DMS153 treated with DMSO at 0.1 percent for 48 hours (cell line): ENCODE data around the gene ATG16L2.
A peak's percentile ranks its signal among the peaks of the same experiment; 100 is the strongest.
"Not testable (repeated sequence)": the region's sequence is repeated elsewhere in the genome, so short reads cannot be mapped to it uniquely, and the experiment has no call there.

Experiments
- DNase-seq: peaks from one replicate; lab custom pipeline; 2025; ENCODE audit not compliant: unreplicated experiment; lab: John Stamatoyannopoulos, UW

The ATG16L2 gene

DNA sequence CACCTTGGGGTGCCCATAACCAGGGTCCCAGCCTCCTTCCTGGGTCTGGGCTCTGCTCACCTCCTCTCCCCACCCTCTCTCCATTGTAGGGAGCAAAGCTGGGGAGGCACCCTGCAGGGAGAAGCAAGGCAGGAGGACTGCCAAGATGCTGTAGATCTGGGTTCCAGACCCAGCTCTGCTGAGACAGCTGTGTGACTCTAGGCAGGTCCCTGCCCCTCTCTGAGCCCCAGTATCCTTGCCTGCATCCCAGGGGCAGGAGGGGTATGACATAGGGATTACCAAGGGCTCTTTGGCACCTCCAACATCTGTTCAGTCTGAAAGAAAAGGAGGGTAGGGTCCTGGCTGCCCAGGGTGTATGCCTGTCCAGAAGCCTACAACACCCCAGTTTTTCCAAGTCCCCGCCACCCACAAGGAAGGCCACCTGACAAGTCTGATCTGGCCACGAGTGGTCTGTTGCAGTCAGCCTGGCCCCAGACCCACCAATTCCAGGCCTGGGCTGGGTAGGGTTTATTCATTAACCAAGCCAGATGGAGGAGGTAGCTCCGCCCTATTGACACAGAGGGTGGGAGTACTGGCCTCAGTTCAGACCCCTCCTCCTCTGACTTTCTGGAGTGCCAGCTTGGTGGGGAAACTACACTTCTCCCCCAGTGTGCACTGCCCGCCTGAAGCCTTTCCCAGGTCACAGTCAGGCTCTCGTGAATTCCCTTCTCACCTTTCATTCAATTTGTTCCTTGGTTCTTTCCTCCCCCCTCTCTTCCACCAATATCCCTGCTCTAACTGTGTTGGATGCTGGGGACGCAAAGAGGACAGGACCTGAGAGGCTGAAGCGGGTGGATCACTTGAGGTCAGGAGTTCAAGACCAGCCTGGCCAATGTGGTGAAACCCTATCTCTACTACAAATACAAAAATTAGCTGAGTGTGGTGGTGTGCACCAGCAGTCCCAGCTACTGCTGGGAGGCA lies 35.4 kb upstream of the ATG16L2 start:
- no peak for DNase-seq

DNA sequence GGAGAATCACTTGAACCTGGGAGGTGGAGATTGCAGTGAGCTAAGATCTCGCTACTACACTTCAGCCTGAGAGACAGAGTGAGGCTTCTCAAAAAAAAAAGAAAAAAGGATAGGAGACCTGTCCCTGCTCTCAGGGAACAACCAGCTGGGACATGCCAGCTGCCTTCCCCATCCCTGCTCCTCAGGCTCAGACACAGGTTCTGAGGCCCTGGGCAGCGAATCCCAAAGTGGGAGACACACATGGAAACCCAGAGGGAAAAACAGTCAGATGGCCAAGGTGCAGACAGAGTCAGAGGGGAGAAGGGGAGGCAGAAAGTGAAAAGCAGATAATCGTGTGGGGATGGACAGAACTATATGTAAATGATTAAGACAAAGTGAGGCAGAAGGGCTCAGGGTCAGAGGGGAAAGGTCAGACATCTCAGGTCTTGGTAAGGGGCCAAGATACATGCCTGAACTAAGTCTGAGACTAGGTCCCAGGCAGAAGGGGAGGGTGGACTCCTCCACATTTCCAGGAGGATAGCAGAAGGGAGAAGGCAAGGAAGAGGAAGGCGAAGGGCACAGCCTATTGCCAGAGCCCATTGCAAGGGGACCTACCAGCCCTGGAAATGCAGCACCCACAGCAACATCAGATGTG lies 34.6 kb upstream of the ATG16L2 start:
- no peak for DNase-seq

DNA sequence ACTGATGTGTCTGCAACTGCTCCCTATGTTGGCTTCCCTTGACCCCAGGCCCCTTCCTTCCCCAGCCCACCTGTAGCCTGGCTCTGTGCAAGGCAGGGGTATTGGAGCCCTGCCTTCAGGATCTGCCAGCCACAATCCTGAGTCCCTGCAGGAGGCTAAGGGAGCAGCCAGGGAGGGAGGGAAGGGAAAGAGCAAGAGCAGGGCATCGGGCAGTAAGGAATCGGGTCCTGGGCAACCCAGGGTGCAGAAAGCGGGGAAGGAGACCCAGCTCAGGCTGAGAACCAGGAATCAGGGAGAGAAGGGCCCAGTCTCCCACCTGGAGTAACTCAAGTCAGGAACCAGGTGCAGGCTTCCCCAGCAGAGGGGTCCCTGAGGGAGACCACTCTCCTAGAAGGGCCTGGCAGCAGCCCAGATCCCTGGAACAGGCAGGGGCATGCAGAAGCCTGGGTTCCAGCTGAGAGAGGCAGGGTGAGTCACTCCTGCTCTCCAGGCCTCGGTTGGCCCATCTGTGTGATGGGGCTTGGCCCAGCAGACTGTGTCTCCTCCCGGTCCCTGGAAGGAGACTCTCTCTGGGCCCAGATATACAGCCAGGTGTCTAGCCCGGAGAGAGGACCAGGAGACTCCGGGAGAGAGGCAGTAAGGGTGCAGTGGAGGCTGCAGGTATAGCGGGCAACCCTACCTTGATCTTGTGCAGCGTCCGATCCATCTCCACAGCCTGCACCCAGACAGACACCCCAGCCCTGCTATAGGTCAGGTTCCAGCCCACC lies 33.7 kb upstream of the ATG16L2 start:
- no peak for DNase-seq

DNA sequence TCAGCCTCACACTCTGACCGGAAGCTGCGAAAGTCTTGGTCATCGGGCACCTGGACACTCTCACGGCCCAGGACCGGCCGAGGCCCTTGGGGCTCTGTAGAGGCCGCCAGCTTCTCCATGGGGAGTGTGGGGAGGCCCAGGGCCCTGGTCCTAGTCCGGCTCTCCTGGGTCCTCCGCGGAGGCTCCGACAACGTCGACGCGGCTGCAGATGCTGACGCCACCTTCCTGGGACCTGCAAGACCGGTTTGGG lies 33.2 kb upstream of the ATG16L2 start:
- peak; percentile 21 for DNase-seq

DNA sequence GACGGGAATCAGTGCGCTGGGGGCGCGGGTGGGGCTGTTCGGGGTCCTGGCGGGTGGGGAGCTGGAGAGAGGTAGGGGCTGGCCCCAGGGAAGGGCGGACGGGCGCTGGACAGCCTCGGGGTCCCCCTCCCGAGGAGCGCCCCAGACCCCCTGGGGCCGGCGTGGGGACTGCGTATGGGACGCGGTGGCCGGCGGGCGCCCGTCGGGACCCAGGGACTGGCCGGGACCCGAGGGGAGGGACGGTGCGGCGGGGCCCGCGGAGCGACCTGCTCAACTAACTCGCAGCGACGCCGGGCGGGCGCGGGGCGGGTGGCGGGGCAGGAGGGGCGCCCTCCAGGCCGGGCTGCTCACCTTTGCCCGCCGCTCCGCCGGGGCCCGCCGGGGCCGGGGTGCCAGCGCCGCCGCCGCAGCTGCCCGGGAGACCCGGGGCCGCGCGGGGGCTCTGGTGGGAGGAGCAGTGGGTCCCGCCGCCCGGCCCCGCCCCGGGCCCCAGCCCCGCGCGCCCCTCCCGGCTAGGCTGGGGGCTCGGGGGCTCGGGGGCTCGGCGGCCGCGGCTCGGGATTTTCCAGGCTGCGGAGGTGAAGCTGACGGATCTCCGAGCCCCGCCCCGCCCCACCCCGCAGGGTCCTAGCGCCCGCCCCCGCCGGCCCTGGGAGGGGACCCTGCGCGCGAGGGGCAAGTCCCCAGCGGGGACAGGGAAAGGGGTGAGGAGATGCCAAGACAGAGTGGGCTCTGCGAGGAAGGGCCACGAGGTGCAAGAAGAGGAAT lies 32.7 kb upstream of the ATG16L2 start:
- no peak for DNase-seq

DNA sequence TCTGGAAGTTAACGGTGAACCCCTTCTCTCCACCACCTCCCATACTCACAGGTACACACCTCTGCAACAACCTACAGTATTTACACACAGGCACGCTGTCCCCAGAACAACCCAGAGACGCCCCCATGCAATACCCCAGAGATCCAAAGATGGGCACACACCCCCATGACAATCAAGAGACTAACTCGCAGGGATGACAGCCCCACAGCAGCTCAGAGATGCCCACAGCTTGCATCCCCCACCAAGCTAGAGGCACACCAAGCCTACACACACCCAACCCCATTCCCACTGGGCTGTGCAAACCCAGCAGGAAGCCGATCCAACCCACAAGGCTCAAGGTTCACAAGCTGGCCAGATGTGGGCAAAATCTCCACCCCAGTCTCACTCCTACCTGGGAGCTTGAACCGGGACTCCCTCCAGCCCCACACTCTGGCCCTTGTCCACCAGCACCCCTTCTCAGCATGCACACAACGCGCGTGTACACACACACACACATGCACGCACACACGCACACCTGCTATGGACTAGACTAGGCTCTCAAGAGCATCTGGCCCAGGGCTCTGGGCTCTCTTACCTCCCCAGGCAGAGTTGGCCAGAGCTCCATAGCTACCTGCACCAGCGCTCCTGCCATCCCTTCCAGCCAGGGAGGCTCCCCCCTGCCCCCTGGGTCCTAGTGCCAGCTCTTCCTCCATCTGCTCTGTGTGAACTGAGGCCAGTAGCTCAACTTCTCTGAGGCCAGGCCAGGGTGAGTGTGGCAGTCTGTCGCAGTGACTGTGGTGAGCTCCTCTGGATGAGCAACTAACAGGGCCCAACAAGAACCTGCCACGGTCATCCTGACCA lies 31.9 kb upstream of the ATG16L2 start:
- peak; percentile 14 for DNase-seq

DNA sequence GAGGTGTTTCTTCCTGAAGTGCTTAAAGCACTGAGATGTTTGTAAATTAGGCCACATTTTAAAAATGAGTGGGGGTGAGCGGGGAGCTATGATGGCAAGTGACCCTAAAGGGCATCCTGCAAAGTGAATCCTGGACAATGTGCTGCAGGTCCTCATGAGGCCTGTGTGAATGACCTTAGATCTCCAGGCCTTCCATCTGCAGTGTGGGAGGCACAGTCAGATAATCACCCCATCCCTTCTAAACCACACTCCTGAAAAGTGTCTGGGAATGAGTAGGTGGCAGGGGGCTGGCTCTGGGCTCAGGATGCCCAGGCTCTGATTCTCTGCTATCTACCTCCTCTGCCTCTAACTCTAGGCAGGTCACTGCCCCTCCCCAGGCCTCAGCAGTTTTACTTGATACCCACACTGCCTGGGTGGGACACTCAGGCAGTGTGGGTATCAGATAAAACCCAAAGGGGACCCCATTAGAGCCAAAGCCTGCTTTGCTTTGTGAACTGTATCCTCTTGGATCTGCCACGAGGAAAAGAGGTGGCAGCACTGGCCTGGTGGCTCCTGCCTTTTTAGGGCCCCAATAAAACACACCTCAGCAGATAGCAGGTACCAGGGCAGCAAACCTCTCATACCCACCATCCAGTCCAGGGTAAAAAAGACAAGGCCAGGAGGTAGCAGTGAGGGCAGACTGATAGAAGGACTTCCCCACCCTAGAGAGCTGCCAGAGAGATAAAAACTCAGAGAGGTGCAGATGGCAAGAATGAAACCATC lies 30.9 kb upstream of the ATG16L2 start:
- DNase-seq: no peak

DNA sequence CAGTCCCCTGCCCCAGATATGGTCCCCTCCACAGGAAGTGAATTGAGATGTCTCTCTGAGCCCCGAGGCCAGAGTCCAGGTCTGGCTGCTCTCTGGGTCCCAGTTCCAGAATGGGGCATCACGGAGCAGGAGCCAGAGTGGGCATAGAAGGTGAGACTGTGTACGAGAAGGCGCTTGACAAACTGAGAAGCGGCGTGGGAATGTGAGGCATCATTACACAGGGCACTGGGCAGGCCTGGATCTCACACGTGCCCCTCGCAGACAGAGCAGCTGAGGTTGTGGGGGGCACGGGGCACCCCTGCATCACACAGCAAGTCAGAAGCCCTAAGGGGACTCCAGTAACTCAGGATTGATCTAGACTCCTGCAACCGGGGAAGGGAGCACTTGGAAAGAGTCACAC lies 29.5 kb upstream of the ATG16L2 start:
- no peak for DNase-seq

DNA sequence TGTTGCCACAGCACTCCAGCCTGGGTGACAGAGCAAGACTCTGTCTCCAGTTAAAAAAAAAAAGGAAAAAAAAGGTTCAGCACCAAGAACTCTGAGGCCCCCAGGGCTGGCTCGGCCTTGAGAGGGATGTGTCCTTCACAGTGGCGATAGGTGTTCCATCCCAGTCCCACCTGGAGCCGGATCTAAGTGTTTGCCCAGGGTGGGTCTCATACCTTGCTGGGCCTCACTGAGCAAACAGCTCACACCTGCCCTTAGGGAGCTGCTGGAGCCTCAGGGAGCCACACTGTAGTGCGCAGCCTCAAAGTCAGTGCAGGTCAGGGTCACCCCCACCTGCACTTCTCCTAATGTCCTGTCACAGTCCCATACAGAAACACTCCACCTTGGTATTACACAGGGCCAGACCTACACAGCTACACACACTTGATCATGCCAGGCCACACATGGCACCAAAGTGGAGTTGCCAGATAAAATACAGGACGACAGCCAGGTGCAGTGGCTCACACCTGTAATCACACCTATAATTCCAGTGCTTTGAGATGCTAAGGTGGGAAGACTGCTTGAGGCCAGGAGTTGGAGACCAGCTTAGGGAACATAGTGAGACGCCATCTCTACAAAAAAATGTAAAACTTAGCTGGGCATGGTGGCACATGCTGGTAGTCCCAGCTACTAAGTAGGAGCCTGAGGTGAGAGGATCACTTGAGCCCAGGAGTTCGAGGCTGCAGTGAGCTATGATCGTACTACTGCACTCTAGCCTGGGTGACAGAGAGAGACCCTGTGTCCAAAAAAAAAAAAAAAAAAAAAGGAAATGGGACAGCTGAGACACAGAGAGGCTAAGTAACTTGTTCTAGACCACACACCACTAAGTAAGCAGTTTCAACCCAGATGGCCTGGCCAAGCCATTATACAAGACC lies 27.7 kb upstream of the ATG16L2 start:
- DNase-seq: peak; percentile 86

DNA sequence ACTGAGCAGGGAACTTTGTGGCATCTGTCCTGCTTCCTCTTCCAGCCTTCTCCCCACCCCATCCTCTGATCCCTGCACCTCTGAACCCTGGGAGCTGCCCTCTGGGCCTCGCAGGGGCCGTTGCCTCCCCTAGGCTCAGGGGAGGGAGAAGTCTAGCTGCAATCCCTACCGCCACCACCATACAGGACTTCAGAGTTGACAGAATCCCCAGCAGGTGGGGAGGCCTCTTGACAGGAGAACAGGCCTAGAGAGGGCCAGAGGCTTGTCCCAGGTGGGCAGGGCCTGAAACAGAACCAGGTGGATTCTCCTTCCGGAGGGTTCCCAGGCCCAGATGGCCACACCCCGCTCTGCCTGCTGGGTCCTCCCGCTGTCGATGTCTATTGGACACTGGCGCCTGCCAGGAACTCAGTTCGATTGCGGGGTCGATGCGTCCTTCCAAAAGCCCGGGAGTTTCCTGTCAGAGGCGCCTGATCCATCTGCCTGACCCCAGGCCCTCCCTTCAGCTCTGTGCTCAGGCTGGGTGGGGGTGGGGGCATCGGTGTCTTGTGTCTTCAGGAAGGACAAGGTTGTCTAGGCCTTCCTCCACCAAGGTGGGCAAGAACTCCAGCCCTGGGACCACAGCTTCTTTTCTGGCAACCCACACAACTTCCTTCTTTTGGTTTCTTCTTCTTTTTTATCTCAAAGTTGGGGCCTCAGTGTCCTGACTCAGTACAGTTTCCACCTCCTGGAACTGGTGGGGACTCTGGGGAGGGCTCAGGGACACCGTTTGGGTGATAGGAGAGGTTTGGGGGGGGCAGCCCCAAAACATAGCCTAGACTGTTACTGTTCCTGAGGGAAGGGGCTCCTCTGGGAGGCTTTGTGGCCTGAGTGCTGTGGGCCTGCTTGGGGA lies 26.8 kb upstream of the ATG16L2 start:
- peak; percentile 87 for DNase-seq

DNA sequence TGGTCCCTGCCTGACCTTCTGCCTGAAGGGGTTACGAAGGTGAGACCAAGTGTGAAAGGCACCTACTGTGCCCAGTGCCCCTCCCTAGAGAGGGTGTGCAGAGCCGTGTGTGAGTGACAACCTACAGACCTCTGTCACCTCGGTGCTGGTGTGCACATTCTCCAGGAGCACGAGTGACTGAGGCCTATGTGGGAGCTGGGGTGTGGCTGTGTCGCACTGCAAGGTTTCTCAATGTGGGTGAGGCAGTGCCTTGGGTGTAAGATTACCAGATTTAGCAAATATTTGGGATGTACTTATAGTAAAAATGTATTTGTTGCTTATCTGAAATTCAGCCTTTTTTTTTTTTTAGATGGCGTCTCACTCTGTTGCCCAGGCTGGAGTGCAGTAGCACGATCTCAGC lies 26.0 kb upstream of the ATG16L2 start:
- DNase-seq: no peak

DNA sequence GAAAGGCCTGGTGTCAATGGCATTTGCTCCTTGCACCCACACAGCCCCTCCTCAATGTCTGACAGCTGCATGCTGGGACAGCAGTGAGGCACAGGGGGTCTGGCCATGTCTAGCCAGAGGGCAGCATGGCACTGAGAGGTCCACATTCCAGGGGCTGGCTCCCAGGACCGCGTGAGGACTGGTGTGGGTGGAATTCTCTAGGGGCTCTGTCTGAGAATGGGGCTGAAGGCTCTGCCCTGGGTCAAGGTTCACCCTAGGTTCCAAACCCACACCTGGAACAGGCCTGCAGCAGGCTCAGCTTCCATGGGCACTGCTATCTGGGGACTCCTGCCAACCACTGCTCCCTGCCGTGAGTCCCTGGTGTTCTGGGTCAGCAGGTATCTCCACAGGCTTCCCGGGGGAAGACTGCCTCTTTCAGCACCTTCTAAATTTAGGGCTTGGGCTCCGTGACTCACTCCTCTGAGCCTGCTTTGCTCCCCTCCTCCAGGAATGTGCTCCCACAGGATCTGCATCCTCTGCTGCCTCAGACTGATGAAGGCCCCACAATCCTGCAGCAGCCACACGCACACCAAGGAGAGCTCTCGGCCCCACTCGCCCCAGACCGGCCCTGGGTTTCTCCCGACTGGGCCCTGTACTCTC lies 24.6 kb upstream of the ATG16L2 start:
- DNase-seq: no peak

DNA sequence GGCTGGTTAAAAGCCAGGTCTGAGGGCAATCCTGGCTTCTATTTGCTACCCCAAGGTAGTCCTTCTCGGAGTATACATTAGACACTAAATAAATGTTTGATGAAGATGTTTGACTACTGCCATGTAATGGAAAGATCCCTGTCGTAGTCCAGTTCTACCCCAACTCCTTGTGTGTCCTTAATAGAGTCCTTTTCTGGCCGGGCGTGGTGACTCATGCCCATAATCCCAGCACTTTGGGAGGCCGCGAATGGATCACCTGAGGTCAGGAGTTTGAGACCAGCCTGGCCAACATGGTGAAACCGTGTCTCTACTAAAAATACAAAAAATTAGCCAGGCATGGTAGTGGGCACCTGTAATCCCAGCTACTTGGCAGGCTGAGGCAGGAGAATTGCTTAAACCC lies 23.0 kb upstream of the ATG16L2 start:
- not testable (repeated sequence) for DNase-seq

DNA sequence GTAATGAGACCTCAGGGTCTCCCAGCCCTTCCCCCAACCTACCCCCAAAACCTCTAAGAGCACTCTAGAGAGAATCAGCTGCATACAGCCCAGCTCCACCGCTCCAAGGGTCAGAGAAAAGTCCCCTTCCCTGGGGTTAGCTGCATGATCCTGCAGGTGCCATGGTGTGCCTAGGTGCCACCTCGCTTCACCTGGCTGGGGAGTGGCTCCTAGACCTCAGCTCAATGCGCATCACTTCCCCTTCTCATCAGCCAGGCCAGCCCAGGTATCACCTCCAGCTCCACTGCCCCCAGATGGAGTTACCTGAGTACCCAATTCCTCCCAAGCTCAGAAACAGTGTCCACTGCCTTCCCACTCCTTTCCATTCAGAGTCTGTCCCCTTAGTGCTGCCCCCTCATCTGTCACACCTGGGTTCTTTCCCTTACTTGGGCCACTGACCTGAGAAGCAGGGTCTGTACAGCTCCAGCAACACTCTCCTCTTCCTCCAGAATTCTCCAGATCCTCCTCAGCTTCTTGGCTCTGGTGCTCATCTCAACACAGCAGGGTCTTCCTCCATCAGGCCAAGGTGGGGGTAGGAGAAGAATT lies 21.7 kb upstream of the ATG16L2 start:
- no peak for DNase-seq

DNA sequence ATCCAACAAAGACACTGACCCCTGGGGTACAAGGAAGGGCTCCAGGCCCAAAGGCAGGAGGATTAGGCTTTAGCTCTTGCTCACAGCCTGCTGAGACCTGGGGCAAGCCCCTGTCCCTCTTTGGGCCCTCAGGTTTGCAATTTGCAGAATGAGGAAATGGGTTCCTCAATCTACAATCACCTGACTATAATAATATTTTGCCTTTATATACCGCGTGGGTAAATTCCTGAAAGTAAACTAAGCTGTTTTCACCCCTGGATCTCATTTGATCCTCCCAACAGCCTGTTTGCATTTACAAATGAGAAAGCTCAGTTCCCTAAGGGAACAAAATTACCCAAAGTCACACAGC lies 21.2 kb upstream of the ATG16L2 start:
- no peak for DNase-seq

DNA sequence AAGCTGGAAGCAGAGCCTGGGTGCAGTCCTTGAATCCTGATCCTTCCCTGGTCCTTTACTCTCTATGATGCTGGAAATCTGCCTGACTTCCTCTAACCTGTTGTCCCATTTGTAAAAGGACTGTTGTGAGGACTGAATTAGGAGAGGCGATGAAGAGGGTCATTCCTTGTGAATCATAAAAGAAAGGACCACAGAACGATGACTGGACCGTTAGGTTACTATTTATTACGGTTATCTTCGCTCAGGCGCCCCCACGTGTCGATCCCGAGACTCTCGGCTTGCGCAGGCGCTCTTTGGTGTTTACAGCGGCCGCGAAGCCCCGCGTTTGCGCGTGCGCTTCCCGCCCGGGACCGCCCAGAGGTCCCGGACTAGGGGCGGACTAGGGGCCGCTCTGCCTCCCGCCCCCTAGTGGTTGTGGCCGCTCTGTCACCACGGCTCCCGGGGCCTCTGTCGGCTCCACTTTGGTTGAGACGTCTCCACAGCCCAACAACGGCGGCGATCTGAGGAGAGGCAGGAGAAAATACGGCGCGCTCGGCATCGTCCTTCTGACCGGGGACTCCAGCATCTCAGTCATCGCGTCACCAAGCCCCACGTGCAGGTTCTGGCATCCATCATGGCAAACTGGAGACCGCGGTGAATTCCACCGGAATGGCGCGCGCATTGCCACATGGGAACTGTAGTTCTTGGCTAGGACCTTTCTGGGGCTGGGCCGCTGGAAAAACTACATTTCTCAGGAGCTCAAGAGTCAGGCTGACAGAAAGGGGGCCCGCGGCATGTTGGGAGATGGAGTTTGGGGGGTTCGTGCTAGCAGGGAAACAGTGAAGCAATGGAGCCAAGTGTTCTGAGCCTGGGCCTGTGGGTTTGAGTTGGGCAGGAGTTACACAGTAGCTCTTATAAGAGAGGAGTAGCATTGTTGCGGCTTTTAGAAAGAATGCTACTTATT lies 20.5 kb upstream of the ATG16L2 start, which contains the start of gene STARD10:
STARD10 (minus strand) TSS at position 623 of the 943 bp plus-strand sequence. CDS start 12,866 bp downstream, outside the sequence.
- peak; percentile 92 for DNase-seq
